AG04449 (cell line): Measurements from ENCODE around the gene KMT2D.

Experiments used
- CTCF ChIA-PET: fragments of 350-600 bp; formaldehyde crosslinking; extraction: SDS; loops from one replicate; lab custom pipeline; 2021; ENCODE audit warnings: antibody characterized with exemption; lab: Yijun Ruan, JAX
- POLR2A ChIA-PET: fragments of 400-600, 350-600 bp; formaldehyde crosslinking; extraction: SDS; loops from one replicate; lab custom pipeline; 2020; ENCODE audit warnings: antibody characterized with exemption, inconsistent platforms; lab: Yijun Ruan, JAX
- DNase-seq: peaks from one replicate; pipeline ENCODE4 v3.0.0-alpha.2; 2010; ENCODE audit warnings: low read depth, low spot score
- H3K4me3 ChIP-seq: 2 replicates; pipeline ENCODE4 v1.5.1; 2011; ENCODE audit warnings: low read depth, mild to moderate bottlenecking, control low read depth, low read length
- CTCF ChIP-seq: IDR thresholded peaks from one replicate; pipeline ENCODE4 v1.5.1; 2011; ENCODE audit warnings: mild to moderate bottlenecking, moderate library complexity, low read length, control low read depth, inconsistent platforms; ENCODE audit not compliant: insufficient read depth; ENCODE audit errors: missing control alignments

KMT2D gene

GRCh38 chr12:49058366-49059044 lies 2.1 kb downstream of the KMT2D start:
- CTCF ChIA-PET = interaction anchor here (0.7 to 6.4 kb wide), 13 partner anchors 8 to 175 kb away, joined by 3 to 48 read pairs (median 4); partner anchors contain the start of gene RHEBL1
- peak overlapping the region; percentile 84 for H3K4me3 ChIP-seq
- DNase-seq = no peak
- TF ChIP-seq CTCF = no peak
- POLR2A ChIA-PET = interaction anchor here (0.9 to 2.0 kb wide), 5 partner anchors 11 to 72 kb away, joined by 3 to 8 read pairs (median 3); partner anchors contain the start of genes RHEBL1 and TUBA1B

- H3K4me3 ChIP-seq = peak overlapping the region; percentile 84
- DNase-seq = no peak
- ChIA-PET CTCF (interaction anchor here (0.7 to 6.4 kb wide), 8 partner anchors 10 to 175 kb away, joined by 3 to 48 read pairs (median 4); no protein-coding TSS in a partner anchor), POLR2A (interaction anchor here (0.9 to 2.0 kb wide), 4 partner anchors 12 to 73 kb away, joined by 3 to 8 read pairs (median 4); partner anchors contain the start of genes RHEBL1 and TUBA1B)
- no peak for TF ChIP-seq CTCF
Measured at GRCh38 chr12:49057888-49058287, 2.7 kb downstream of the KMT2D start.

GRCh38 chr12:49055978-49056754 lies 4.4 kb downstream of the KMT2D start:
- ChIA-PET POLR2A (interaction anchor here (1.3 kb wide), 1 partner anchor 74 kb away, joined by 4 read pairs; no protein-coding TSS in a partner anchor), CTCF (interaction anchor here (0.9 to 6.4 kb wide), 8 partner anchors 8 to 78 kb away, joined by 3 to 48 read pairs (median 4); partner anchors contain the start of gene WNT1)
- TF ChIP-seq CTCF = no peak
- DNase-seq = peak; percentile 12
- H3K4me3 ChIP-seq = peak overlapping the region; percentile 84

GRCh38 chr12:49055092-49055491 lies 5.5 kb downstream of the KMT2D start:
- no peak for TF ChIP-seq CTCF
- H3K4me3 ChIP-seq = no peak overlapping the region
- no peak for DNase-seq
- CTCF ChIA-PET = interaction anchor here (0.9 to 6.4 kb wide), 9 partner anchors 9 to 76 kb away, joined by 3 to 48 read pairs (median 4); no protein-coding TSS in a partner anchor
- POLR2A ChIA-PET = no interaction called here

- TF ChIP-seq CTCF = no peak
- H3K4me3 ChIP-seq = no peak overlapping the region
- ChIA-PET POLR2A (interaction anchor here (0.6 kb wide), 1 partner anchor 12 kb away, joined by 3 read pairs; no protein-coding TSS in a partner anchor), CTCF (interaction anchor here (0.9 to 6.4 kb wide), 6 partner anchors 10 to 66 kb away, joined by 3 to 48 read pairs (median 6); no protein-coding TSS in a partner anchor)
- no peak for DNase-seq
Measured at GRCh38 chr12:49054524-49054923, 6.1 kb downstream of the KMT2D start.
